ENCODE results near the gene CLIC1.

Gene CLIC1

GRCh38 chr6:31728767-31729514 lies 7.4 kb downstream of the CLIC1 start, which contains the start of gene DDAH2 (continued):
- TF ChIP-seq ZNF600 (tag by site-specific recombination; IDR thresholded peaks at IDR 0.05): no peak

GRCh38 chr6:31727717-31728671 lies 8.3 kb downstream of the CLIC1 start:
- Histone ChIP-seq H3K4me1 (ENCODE audit: control insufficient read depth, insufficient read depth, low read length) (no peaks in the 10 kb centered on the region), H3K9me3 (ENCODE audit: control insufficient read depth, insufficient read depth, low read depth, low read length) (no peaks in the 10 kb centered on the region), H3K4me3 (ENCODE audit: low read depth, low read length) (no peak overlapping the region), H3K36me3 (ENCODE audit: control insufficient read depth in 2 of 2, insufficient read depth in 1 of 2, low read length in 2 of 2) (peaks cover 6 to 48% of the 10 kb centered on the region in 2 experiments; a peak in 2 of 3 replicates), H3K27ac (ENCODE audit: extremely low read depth, low read depth, low read length) (no peak overlapping the region)
- POLR2A ChIA-PET: interaction anchor here (1.4 to 4.7 kb wide), 3 partner anchors 11 to 99 kb away, joined by 6 to 54 read pairs (median 52); partner anchors contain the start of genes ABHD16A, HSPA1B and MSH5
- CTCF ChIA-PET: interaction anchor here (0.6 to 3.6 kb wide), 10 partner anchors 8 to 322 kb away, joined by 3 to 28 read pairs (median 5); partner anchors contain the start of genes ABHD16A and CLIC1
- TF ChIP-seq ZNF146 (tag by site-specific recombination; IDR thresholded peaks at IDR 0.05) (no peak), KLF1 (tag by site-specific recombination; IDR thresholded peaks at IDR 0.05) (no peak), ZNF585B (tag by site-specific recombination; IDR thresholded peaks at IDR 0.05) (no peak), ZFHX2 (tag by site-specific recombination; conservative IDR thresholded peaks at IDR 0.05) (no peak), ZNF660 (tag by site-specific recombination; IDR thresholded peaks at IDR 0.05) (no peak), ZNF692 (tag by site-specific recombination; IDR thresholded peaks at IDR 0.05) (no peak), ZNF701 (tag by site-specific recombination; IDR thresholded peaks at IDR 0.05) (no peak), ZFP37 (tag by site-specific recombination; IDR thresholded peaks at IDR 0.05) (no peak), ZNF501 (tag by site-specific recombination; IDR thresholded peaks at IDR 0.05) (no peak), ZNF623 (tag by site-specific recombination; IDR thresholded peaks at IDR 0.05) (no peak), GLI4 (tag by site-specific recombination; IDR thresholded peaks at IDR 0.05) (no peak), ZNF704 (tag by site-specific recombination; IDR thresholded peaks at IDR 0.05) (no peak), ZNF792 (tag by site-specific recombination; IDR thresholded peaks at IDR 0.05) (no peak), ZNF645 (tag by site-specific recombination; IDR thresholded peaks at IDR 0.05) (no peak)

- H3K9me3 ChIP-seq (ENCODE audit: control insufficient read depth, insufficient read depth, low read depth, low read length): no peaks in the 10 kb centered on the region
- TF ChIP-seq SALL2 (tag by site-specific recombination; IDR thresholded peaks at IDR 0.05; ENCODE audit: borderline replicate concordance): no peak
- no peak for TF ChIP-seq ZNF133 (tag by site-specific recombination; IDR thresholded peaks at IDR 0.05)
- H3K36me3 ChIP-seq (ENCODE audit: control insufficient read depth in 2 of 2, insufficient read depth in 1 of 2, low read length in 2 of 2): peaks cover 6 to 40% of the 10 kb centered on the region in 2 experiments; a peak in 2 of 3 replicates
- POLR2A ChIA-PET: interaction anchor here (1.0 to 4.7 kb wide), 4 partner anchors 12 to 100 kb away, joined by 4 to 54 read pairs (median 29); partner anchors contain the start of genes ABHD16A, HSPA1B and MSH5
- CTCF ChIA-PET: interaction anchor here (0.6 to 3.6 kb wide), 8 partner anchors 9 to 323 kb away, joined by 3 to 28 read pairs (median 3); partner anchors contain the start of genes ABHD16A, CLIC1 and NEU1
- no peak overlapping the region for H3K27ac ChIP-seq (ENCODE audit: extremely low read depth, low read depth, low read length)
- H3K4me3 ChIP-seq (ENCODE audit: low read depth, low read length): no peak overlapping the region
- no peaks in the 10 kb centered on the region for H3K4me1 ChIP-seq (ENCODE audit: control insufficient read depth, insufficient read depth, low read length)
Measured at GRCh38 chr6:31727034-31727716, 9.2 kb downstream of the CLIC1 start.

All from HEK293 (cell line).